GM10266 (cell line): ENCODE measurements around the gene HIVEP1.

Experiments used
- DNase-seq: peaks from one replicate; pipeline ENCODE4 v3.0.0; 2012; ENCODE audit errors: extremely low spot score
- TF ChIP-seq, protein P1 (sequence below): IDR thresholded peaks from 2 replicates; pipeline ENCODE4 v1.5.1; 2012; ENCODE audit warnings: mild to moderate bottlenecking, low read depth; ENCODE audit not compliant: control insufficient read depth, insufficient read depth; ENCODE audit errors: missing control alignments

The HIVEP1 gene

DNA sequence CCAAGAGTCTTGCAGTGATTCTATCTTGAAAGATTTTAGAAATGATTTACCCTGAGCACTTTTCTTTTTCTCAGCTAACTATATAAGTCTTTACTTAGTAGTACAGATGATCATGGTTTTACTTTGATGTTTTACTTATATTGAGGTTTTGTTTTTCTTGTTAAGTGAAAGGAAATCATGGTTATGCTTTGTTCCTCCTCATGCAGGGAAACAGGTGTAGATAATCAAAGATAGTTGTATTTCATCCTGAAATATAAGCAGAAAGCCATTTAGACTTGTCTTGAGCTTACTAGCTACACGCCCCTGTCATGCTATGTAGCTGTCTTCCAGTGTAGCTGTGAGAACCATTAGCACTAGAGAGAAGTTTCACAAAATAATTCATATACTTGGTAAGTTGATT lies 113.9 kb downstream of the HIVEP1 start:
- TF ChIP-seq, protein P1, sequence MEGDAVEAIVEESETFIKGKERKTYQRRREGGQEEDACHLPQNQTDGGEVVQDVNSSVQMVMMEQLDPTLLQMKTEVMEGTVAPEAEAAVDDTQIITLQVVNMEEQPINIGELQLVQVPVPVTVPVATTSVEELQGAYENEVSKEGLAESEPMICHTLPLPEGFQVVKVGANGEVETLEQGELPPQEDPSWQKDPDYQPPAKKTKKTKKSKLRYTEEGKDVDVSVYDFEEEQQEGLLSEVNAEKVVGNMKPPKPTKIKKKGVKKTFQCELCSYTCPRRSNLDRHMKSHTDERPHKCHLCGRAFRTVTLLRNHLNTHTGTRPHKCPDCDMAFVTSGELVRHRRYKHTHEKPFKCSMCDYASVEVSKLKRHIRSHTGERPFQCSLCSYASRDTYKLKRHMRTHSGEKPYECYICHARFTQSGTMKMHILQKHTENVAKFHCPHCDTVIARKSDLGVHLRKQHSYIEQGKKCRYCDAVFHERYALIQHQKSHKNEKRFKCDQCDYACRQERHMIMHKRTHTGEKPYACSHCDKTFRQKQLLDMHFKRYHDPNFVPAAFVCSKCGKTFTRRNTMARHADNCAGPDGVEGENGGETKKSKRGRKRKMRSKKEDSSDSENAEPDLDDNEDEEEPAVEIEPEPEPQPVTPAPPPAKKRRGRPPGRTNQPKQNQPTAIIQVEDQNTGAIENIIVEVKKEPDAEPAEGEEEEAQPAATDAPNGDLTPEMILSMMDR: no peak
- DNase-seq: no peak

DNA sequence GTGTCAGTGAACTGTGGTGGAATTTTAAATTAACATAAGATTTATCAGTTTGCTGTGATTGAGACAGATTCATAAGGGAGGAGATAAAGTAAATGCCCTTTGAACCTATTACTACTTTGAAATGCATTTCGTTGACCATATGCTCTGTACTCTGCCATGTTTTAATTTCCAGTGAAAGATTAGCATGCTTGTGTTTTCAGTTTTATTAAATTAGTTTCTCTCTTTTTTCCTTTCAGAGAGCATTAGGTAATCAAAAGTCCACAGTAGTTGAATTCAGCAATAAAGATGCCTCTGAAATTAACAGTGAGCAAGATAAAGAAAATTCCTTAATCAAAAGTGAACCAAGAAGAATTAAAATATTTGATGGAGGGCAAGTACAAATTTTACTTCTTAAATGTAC lies 117.4 kb downstream of the HIVEP1 start:
- DNase-seq: no peak
- TF ChIP-seq, protein P1: no peak

DNA sequence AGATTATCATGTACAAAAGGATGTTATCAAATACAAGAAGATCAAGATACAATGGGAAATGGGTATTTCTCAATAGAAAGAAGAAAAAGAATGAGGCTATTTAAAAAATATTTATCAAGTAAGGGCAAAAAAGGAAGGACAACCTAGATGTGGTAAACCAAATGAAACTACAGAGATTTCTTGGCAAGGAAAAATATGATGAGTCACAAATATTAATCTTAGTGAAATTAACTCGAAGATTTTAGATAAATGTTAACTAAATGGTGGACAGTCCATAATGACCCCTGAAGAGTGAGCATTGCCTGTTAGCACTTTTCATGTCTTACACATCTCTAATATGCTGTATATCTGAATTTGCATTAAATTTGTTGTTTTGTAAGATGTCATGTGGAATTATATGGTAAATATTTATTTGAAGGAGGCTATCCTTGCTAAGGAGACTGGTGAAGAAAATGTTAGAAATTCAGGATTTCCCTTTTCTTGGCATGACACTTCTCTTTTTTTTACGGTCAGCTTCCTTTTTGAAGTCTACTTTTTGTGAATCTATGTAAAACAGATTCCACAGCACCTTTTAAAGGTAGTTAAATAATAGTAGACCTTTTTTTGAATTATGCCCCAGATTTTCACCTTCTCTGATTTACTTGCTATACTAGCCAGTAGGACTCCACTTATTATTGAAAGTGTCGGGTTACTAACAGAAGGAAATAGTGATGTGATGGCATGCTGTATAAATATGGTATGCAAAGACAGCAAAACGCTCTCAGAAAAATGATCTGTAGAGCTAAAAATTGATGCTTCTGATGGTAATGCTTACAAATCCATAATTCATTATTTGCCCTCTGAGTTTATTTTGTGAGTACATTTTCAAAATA lies 120.5 kb downstream of the HIVEP1 start:
- TF ChIP-seq, protein P1: no peak

DNA sequence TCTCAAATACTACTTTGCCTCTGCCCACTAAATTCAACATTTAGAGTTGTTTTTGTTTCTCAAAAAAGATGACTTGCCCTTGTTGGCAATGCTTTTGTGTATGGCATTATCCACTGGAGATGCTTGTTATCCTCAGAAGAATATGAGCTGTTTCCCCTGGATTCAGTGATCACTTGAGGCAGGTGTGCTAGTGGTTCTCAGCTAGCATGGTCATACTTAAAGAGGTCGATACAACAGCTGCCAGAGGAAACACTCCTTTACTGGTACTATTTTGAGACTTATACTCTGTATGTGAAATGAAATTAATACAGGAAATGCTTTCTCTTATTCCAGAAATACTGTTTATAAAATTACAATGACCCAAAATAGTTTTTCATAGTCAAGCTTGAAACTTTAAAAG lies 122.5 kb downstream of the HIVEP1 start:
- TF ChIP-seq, protein P1: no peak
- no peak for DNase-seq

More for the DNA sequence above, 120.5 kb downstream of the HIVEP1 start:
- DNase-seq: no peak

DNA sequence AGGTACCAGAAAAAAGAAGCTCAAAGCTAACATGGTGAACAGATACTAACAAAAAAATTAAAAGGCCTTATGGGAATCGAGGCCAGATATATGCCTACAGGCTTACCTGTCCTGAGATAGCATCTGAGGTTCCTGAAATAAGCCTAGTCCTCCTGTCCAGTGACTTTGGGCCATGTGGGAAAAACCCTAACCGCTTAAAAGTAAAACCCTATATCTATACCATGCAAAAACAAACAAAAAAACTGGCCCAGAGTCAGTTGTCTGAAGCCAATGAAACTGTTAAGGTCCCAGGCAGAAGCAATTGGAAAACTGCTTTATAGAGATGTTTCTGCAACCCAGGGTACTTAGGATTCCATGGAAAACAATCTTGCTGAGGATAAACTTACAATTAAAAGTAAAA lies 122.9 kb downstream of the HIVEP1 start:
- no peak for DNase-seq
- TF ChIP-seq, protein P1: no peak

DNA sequence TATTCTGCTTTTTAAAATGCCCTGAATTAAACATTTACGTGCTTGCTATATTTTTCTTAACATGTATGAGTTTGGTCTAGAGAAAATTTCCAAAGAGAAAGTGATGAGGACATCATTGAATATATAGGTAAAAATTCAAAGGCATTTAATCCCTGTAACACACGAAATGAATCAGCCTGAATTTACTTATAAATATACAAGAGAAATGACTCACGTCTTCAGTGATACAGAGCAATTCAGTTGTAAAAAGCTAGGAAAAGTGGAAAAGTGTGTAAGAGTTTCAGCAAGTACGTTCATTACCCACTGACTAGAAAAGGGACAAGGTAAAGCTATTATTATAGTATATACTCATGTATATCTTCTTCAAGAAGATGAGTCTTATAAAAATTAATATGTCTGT lies 124.8 kb downstream of the HIVEP1 start:
- TF ChIP-seq, protein P1: no peak
- no peak for DNase-seq

DNA sequence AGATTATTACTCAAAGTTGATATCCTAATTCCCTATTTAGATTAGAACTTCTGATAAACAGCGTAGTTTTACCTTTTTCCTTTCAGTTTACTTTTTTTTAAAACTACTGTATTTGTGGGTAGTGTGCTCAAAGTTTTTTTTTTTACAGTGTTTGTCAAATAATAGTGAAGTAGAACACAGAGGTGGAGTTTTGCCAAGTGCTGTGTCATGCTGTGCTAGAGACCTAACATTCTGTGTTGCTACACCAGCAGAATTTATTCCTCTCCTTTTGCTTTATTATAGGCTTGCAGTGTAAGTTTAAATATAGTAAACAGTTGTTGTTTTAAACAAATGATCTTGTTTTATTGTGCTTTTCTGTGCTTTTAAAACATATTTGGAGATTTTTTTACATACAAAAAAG lies 125.4 kb downstream of the HIVEP1 start:
- no peak for DNase-seq
- TF ChIP-seq, protein P1: no peak
